Lower lobe of right lung (tissue), 2 donors: Measurements from ENCODE around the gene OLFM3. TPM values are rescaled to one million over a fixed set of nuclear protein-coding genes. Genes with fewer than 3 reads are reported as not detected.

Experiments
- ATAC-seq, 2 donors: fragments of 200-7000 bp; cut with Tn5 transposase; one replicate each; pipeline ENCODE4 v1.9.1; 2020 to 2022; ENCODE audit warnings: mild to moderate bottlenecking in 2 of 2, moderate library complexity in 2 of 2
- DNase-seq: peaks from one replicate; pipeline ENCODE4 v3.0.0-alpha.2; 2020
- H3K27ac ChIP-seq: fragments of 200-600 bp; one replicate; pipeline ENCODE4 v1.8.0; 2022
- H3K27me3 ChIP-seq: fragments of 200-600 bp; one replicate; pipeline ENCODE4 v1.8.0; 2022; ENCODE audit warnings: low read depth
- H3K36me3 ChIP-seq: fragments of 200-600 bp; one replicate; pipeline ENCODE4 v1.8.0; 2022; ENCODE audit warnings: mild to moderate bottlenecking
- H3K4me1 ChIP-seq: fragments of 200-600 bp; one replicate; pipeline ENCODE4 v1.8.0; 2022
- H3K4me3 ChIP-seq: fragments of 200-600 bp; one replicate; pipeline ENCODE4 v1.8.0; 2022; ENCODE audit warnings: mild to moderate bottlenecking
- H3K9me3 ChIP-seq: fragments of 200-600 bp; one replicate; pipeline ENCODE4 v1.8.0; 2022
- CTCF ChIP-seq: fragments of 200-600 bp; IDR thresholded peaks from one replicate; pipeline ENCODE4 v1.8.0; 2022; ENCODE audit warnings: antibody characterized with exemption, mild to moderate bottlenecking
- intact Hi-C: fragments of 100-400 bp; cut with DNase I; formaldehyde crosslinking; loops from one replicate; pipeline ENCODE4 v1.11.0; 2022
- long read RNA-seq: library from polyadenylated mRNA; unstranded; transcript quantifications from one replicate; pipeline ENCODE4 v2.0.0, GENCODE V29; 2021
- total RNA-seq: library from RNA; stranded (reverse); fragmentation: NEBNext Ultra II Directional; extraction: Animal tissue kit (Norgen Biotek cat#: 25700); gene quantifications from one replicate; pipeline ENCODE4 v1.2.1, GENCODE V29; 2021
- donor health status: DM: no; HTN: yes; CAD: no; lungs with severe emphysema.

OLFM3 gene
- not detected for total RNA-seq
- long read RNA-seq, result 0 reads

GRCh38 chr1:101996825-101997465 lies at the start of gene OLFM3:
OLFM3 (minus strand) TSS chr1:101996926.
- intact Hi-C loops, result no loop called here
- H3K4me1 ChIP-seq, result no peaks in the 10 kb centered on the region
- H3K36me3 ChIP-seq, result no peaks in the 10 kb centered on the region
- TF ChIP-seq CTCF, result no peak
- ATAC-seq (peak; percentile 75 to 77), DNase-seq (no peak)
- H3K27ac ChIP-seq, result no peak within 1 kb of the TSS
- no peak within 1 kb of the TSS for H3K4me3 ChIP-seq
- no peaks in the 10 kb centered on the region for H3K9me3 ChIP-seq
- no peaks in the 10 kb centered on the region for H3K27me3 ChIP-seq

GRCh38 chr1:102045752-102046151 lies 49.0 kb upstream of the OLFM3 start:
- no peaks in the 10 kb centered on the region for H3K9me3 ChIP-seq
- H3K27ac ChIP-seq, result no peak overlapping the region
- no peak overlapping the region for H3K4me3 ChIP-seq
- no peak for TF ChIP-seq CTCF
- intact Hi-C loops, result no loop called here
- H3K36me3 ChIP-seq, result no peaks in the 10 kb centered on the region
- DNase-seq (peak; percentile 34), ATAC-seq (peak; percentile 58 to 77)
- no peaks in the 10 kb centered on the region for H3K4me1 ChIP-seq
- H3K27me3 ChIP-seq, result no peaks in the 10 kb centered on the region

- intact Hi-C loops, result no loop called here
- DNase-seq, result no peak
These were observed 35.8 kb upstream of the OLFM3 start for GRCh38 chr1:102032534-102032933.

GRCh38 chr1:102019530-102019929 lies 22.8 kb upstream of the OLFM3 start:
- no peaks in the 10 kb centered on the region for H3K4me1 ChIP-seq
- DNase-seq (no peak), ATAC-seq (no peak)
- H3K4me3 ChIP-seq, result no peak overlapping the region
- no peaks in the 10 kb centered on the region for H3K27me3 ChIP-seq
- intact Hi-C loops, result no loop called here
- no peak overlapping the region for H3K27ac ChIP-seq
- no peaks in the 10 kb centered on the region for H3K9me3 ChIP-seq
- TF ChIP-seq CTCF, result no peak
- no peaks in the 10 kb centered on the region for H3K36me3 ChIP-seq

More at GRCh38 chr1:102032534-102032933, 35.8 kb upstream of the OLFM3 start:
- Histone ChIP-seq H3K4me1 (no peaks in the 10 kb centered on the region), H3K36me3 (no peaks in the 10 kb centered on the region), H3K27ac (no peak overlapping the region), H3K9me3 (no peaks in the 10 kb centered on the region), H3K27me3 (no peaks in the 10 kb centered on the region), H3K4me3 (no peak overlapping the region)
- ATAC-seq, result no peak
- TF ChIP-seq CTCF, result no peak

- intact Hi-C loops, result no loop called here
- DNase-seq, result no peak
These were observed 19.0 kb upstream of the OLFM3 start for GRCh38 chr1:102015728-102016127.

More at GRCh38 chr1:102015728-102016127, 19.0 kb upstream of the OLFM3 start:
- no peaks in the 10 kb centered on the region for H3K4me1 ChIP-seq
- ATAC-seq, result no peak
- H3K27ac ChIP-seq, result no peak overlapping the region
- no peaks in the 10 kb centered on the region for H3K36me3 ChIP-seq
- H3K27me3 ChIP-seq, result no peaks in the 10 kb centered on the region
- TF ChIP-seq CTCF, result no peak
- no peaks in the 10 kb centered on the region for H3K9me3 ChIP-seq
- no peak overlapping the region for H3K4me3 ChIP-seq
